ENCODE data around the gene ANGPTL3. TPM values are rescaled to one million over a fixed set of nuclear protein-coding genes. Genes with fewer than 3 reads are reported as not detected.
"Not testable (repeated sequence)": the region's sequence is repeated elsewhere in the genome, so short reads cannot be mapped to it uniquely, and the experiment has no call there.

ANGPTL3 gene, protein sequence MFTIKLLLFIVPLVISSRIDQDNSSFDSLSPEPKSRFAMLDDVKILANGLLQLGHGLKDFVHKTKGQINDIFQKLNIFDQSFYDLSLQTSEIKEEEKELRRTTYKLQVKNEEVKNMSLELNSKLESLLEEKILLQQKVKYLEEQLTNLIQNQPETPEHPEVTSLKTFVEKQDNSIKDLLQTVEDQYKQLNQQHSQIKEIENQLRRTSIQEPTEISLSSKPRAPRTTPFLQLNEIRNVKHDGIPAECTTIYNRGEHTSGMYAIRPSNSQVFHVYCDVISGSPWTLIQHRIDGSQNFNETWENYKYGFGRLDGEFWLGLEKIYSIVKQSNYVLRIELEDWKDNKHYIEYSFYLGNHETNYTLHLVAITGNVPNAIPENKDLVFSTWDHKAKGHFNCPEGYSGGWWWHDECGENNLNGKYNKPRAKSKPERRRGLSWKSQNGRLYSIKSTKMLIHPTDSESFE
- not detected for total RNA-seq

- Mint-ChIP-seq H3K4me1 (no peaks in the 10 kb centered on the region), H3K36me3 (ENCODE audit: low read depth) (peaks cover 4% of the 10 kb centered on the region), H3K9me3 (no peaks in the 10 kb centered on the region), H3K27me3 (no peaks in the 10 kb centered on the region), H3K27ac (no peak within 1 kb of the TSS), H3K4me3 (no peak within 1 kb of the TSS)
- ATAC-seq (replicated peaks): no peak
Measured at GRCh38 chr1:62597281-62597680, at the start of gene ANGPTL3. ANGPTL3 (plus strand) TSS chr1:62597520; CDS start chr1:62597567, 47 bp downstream.

GRCh38 chr1:62561306-62561705 lies 36.0 kb upstream of the ANGPTL3 start:
- Mint-ChIP-seq H3K9me3 (peaks cover 3% of the 10 kb centered on the region), H3K4me1 (no peaks in the 10 kb centered on the region), H3K27ac (no peak overlapping the region), H3K4me3 (no peak overlapping the region), H3K36me3 (ENCODE audit: low read depth) (peaks cover 10% of the 10 kb centered on the region), H3K27me3 (no peaks in the 10 kb centered on the region)
- no peak for ATAC-seq (replicated peaks)

DNA sequence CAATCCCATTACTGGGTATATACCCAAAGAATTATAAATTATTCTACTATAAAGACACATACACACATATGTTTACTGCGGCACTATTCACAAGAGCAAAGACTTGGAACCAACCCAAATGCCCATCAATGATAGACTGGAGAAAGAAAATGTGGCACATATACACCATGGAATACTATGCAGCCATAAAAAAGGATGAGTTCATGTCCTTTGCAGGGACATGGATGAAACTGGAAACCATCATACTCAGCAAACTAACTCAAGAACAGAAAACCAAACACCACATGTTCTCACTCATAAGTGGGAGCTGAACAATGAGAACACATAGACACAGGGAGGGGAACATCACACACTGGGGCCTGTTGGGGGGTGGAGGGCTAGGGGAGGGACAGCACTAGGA lies 30.1 kb upstream of the ANGPTL3 start:
- not testable (repeated sequence) for H3K36me3 Mint-ChIP-seq (ENCODE audit: low read depth); ATAC-seq (replicated peaks); H3K4me1 Mint-ChIP-seq

DNA sequence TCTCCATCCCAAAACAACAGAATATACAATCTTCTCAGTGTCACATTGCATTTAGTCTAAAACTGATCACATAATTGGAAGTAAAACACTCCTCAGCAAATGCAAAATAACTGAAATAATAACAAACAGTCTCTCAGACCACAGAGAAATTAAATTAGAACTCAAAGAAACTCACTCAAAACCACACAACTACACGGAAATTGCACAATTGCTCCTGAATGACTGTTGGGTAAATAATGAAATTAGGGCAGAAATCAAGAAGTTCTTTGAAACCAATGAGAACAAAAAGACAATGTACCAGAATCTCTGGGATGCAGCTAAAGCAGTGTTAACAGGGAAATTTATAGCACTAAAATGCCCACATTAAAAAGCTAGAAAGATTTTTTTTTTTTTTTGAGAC lies 29.4 kb upstream of the ANGPTL3 start:
- ATAC-seq (replicated peaks); H3K4me1 Mint-ChIP-seq; H3K9me3 Mint-ChIP-seq; H3K27ac Mint-ChIP-seq; H3K4me3 Mint-ChIP-seq; H3K27me3 Mint-ChIP-seq: not testable (repeated sequence)
- peaks cover 12% of the 10 kb centered on the region for H3K36me3 Mint-ChIP-seq (ENCODE audit: low read depth)

More for the DNA sequence above, 30.1 kb upstream of the ANGPTL3 start:
- not testable (repeated sequence) for H3K27ac Mint-ChIP-seq, H3K27me3 Mint-ChIP-seq, H3K4me3 Mint-ChIP-seq, H3K9me3 Mint-ChIP-seq

DNA sequence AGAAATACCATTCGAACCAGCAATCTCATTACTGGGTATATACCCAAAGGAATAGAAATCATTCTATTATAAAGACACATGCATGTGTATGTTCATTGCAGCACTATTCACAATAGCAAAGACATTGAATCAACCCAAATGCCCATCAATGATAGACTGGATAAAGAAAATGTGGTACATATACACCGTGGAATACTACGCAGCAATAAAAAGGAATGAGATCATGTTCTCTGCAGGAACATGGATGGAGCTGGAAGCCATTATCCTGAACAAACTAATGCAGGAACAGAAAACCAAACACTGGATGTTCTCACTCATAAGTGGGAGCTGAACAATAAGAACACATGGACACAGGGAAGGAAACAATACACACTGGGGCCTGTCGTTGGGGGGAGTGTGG lies 25.8 kb upstream of the ANGPTL3 start:
- not testable (repeated sequence) for H3K27me3 Mint-ChIP-seq; H3K4me1 Mint-ChIP-seq; H3K27ac Mint-ChIP-seq; H3K4me3 Mint-ChIP-seq; ATAC-seq (replicated peaks); H3K9me3 Mint-ChIP-seq
- H3K36me3 Mint-ChIP-seq (ENCODE audit: low read depth): peaks cover 28% of the 10 kb centered on the region

GRCh38 chr1:62572476-62572875 lies 24.8 kb upstream of the ANGPTL3 start:
- Mint-ChIP-seq H3K4me1 (no peaks in the 10 kb centered on the region), H3K4me3 (no peak overlapping the region), H3K27me3 (no peaks in the 10 kb centered on the region), H3K36me3 (ENCODE audit: low read depth) (peaks cover 28% of the 10 kb centered on the region), H3K27ac (no peak overlapping the region), H3K9me3 (peaks cover 3% of the 10 kb centered on the region)
- ATAC-seq (replicated peaks): no peak

GRCh38 chr1:62573675-62574074 lies 23.6 kb upstream of the ANGPTL3 start:
- H3K4me3 Mint-ChIP-seq: no peak overlapping the region
- ATAC-seq (replicated peaks): no peak
- peaks cover 30% of the 10 kb centered on the region for H3K36me3 Mint-ChIP-seq (ENCODE audit: low read depth)
- no peaks in the 10 kb centered on the region for H3K4me1 Mint-ChIP-seq
- no peak overlapping the region for H3K27ac Mint-ChIP-seq
- H3K27me3 Mint-ChIP-seq: no peaks in the 10 kb centered on the region
- H3K9me3 Mint-ChIP-seq: no peaks in the 10 kb centered on the region

- Mint-ChIP-seq H3K27ac (no peak overlapping the region), H3K36me3 (ENCODE audit: low read depth) (peaks cover 8% of the 10 kb centered on the region), H3K4me1 (no peaks in the 10 kb centered on the region), H3K9me3 (no peaks in the 10 kb centered on the region), H3K4me3 (no peak overlapping the region), H3K27me3 (no peaks in the 10 kb centered on the region)
- ATAC-seq (replicated peaks): no peak
Measured at GRCh38 chr1:62585469-62586155, 11.7 kb upstream of the ANGPTL3 start.

- peaks cover 8% of the 10 kb centered on the region for H3K36me3 Mint-ChIP-seq (ENCODE audit: low read depth)
- H3K27me3 Mint-ChIP-seq: no peaks in the 10 kb centered on the region
- no peaks in the 10 kb centered on the region for H3K4me1 Mint-ChIP-seq
- no peak overlapping the region for H3K27ac Mint-ChIP-seq
- ATAC-seq (replicated peaks): no peak
- H3K9me3 Mint-ChIP-seq: no peaks in the 10 kb centered on the region
- H3K4me3 Mint-ChIP-seq: no peak overlapping the region
Measured at GRCh38 chr1:62588000-62588399, 9.3 kb upstream of the ANGPTL3 start.

GRCh38 chr1:62589321-62589720 lies 8.0 kb upstream of the ANGPTL3 start:
- Mint-ChIP-seq H3K4me1 (no peaks in the 10 kb centered on the region), H3K36me3 (ENCODE audit: low read depth) (peaks cover 8% of the 10 kb centered on the region), H3K27ac (no peak overlapping the region), H3K27me3 (no peaks in the 10 kb centered on the region), H3K4me3 (no peak overlapping the region), H3K9me3 (no peaks in the 10 kb centered on the region)
- ATAC-seq (replicated peaks): no peak

DNA sequence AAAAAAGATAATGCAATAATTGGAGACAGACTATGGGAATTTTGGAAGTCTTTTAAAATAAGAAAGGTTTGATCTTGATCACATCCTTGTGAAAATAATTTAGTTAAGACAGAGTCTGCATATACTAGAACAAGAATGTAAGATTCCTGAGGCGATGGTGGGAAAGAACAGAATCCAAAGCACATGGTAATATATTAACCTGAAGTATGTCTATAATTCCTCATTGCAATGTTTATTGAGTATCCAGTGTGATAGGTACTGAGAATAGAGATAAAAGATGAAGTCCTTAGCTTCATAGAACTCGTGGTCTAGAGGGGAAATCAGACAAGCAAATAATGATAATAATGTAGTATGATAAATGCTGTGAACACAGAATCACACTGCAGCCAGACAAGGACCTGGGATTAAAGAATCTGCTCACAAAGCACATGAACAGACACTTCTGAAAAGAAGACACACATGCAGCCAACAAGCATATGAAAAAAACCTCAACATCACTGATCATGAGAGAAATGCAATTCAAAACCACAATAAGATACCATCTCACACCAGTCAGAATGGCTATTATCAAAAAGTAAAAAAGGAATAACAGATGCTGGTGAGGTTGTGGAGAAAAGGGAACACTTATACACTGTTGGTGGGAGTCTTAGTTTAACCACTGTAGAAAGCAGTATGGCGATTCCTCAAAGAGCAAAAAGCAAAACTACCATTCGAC lies 6.9 kb upstream of the ANGPTL3 start:
- Mint-ChIP-seq H3K4me3 (no peak overlapping the region), H3K9me3 (no peaks in the 10 kb centered on the region), H3K27ac (no peak overlapping the region), H3K4me1 (no peaks in the 10 kb centered on the region), H3K27me3 (no peaks in the 10 kb centered on the region), H3K36me3 (ENCODE audit: low read depth) (peaks cover 5% of the 10 kb centered on the region)
- no peak for ATAC-seq (replicated peaks)

GRCh38 chr1:62590970-62591368 lies 6.4 kb upstream of the ANGPTL3 start:
- H3K27ac Mint-ChIP-seq: no peak overlapping the region
- H3K4me3 Mint-ChIP-seq: no peak overlapping the region
- no peaks in the 10 kb centered on the region for H3K9me3 Mint-ChIP-seq
- H3K4me1 Mint-ChIP-seq: no peaks in the 10 kb centered on the region
- H3K27me3 Mint-ChIP-seq: no peaks in the 10 kb centered on the region
- H3K36me3 Mint-ChIP-seq (ENCODE audit: low read depth): no peaks in the 10 kb centered on the region
- ATAC-seq (replicated peaks): no peak

GRCh38 chr1:62593825-62594394 lies 3.4 kb upstream of the ANGPTL3 start:
- ATAC-seq (replicated peaks): no peak
- no peak overlapping the region for H3K4me3 Mint-ChIP-seq
- H3K9me3 Mint-ChIP-seq: no peaks in the 10 kb centered on the region
- no peaks in the 10 kb centered on the region for H3K4me1 Mint-ChIP-seq
- H3K27ac Mint-ChIP-seq: no peak overlapping the region
- peaks cover 4% of the 10 kb centered on the region for H3K36me3 Mint-ChIP-seq (ENCODE audit: low read depth)
- H3K27me3 Mint-ChIP-seq: no peaks in the 10 kb centered on the region

DNA sequence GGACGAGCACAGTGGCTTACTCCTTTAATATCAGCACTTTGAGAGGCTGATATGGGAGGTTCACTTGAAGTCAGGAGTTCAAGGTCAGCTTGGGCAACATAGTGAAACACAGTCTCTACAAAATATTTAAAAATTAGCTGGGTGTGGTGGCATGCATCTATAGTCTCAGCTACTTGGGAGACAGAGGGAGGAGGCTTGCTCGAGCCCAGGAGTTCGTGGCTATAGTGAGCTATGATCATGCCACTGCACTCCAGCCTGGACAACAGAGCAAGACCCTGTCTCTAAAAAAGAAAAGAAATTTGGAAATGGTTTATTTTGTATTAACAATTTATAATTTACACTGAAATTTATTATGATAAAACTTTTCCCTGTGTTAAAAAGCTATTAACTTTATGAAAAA lies 1.7 kb upstream of the ANGPTL3 start:
- H3K36me3 Mint-ChIP-seq (ENCODE audit: low read depth): peaks cover 4% of the 10 kb centered on the region
- no peaks in the 10 kb centered on the region for H3K27me3 Mint-ChIP-seq
- no peaks in the 10 kb centered on the region for H3K9me3 Mint-ChIP-seq
- no peak overlapping the region for H3K27ac Mint-ChIP-seq
- no peaks in the 10 kb centered on the region for H3K4me1 Mint-ChIP-seq
- ATAC-seq (replicated peaks): no peak
- H3K4me3 Mint-ChIP-seq: no peak overlapping the region

Data from activated T-helper 17 cell treated with anti-CD3 and anti-CD28 coated beads, Interleukin-2, amount 50 U/mL, for 72 hours (primary cell).